T-cell (primary cell): ENCODE data around the gene GGTA1. TPM values are rescaled to one million over a fixed set of nuclear protein-coding genes. Genes with fewer than 3 reads are reported as not detected.
"Not testable (repeated sequence)": the region's sequence is repeated elsewhere in the genome, so short reads cannot be mapped to it uniquely, and the experiment has no call there.

Experiments
- ATAC-seq, 4 experiments: fragments of 200-7000 bp in 3 of 4; fragments of 150-1000 bp in 1 of 4; cut with Tn5 transposase; replicated peaks in 1 of 4; 1 replicate in 3 of 4; 2 replicates in 1 of 4; pipeline ENCODE4 v1.10.0; 2021; ENCODE audit warnings: moderate library complexity in 3 of 4, mild to moderate bottlenecking in 2 of 4, moderate number of reproducible peaks in 1 of 4
- CTCF ChIA-PET, 2 donors: fragments of 300-600 bp; sonication (Branson Sonifier 250); formaldehyde crosslinking; loops; one replicate each; lab custom pipeline; 2022; ENCODE audit warnings: antibody characterized with exemption in 2 of 2; lab: Charles Lee
- POLR2A ChIA-PET, 2 donors: fragments of 300-600 bp; sonication (Branson Sonifier 250); formaldehyde crosslinking; loops; one replicate each; lab custom pipeline; 2022; ENCODE audit warnings: antibody characterized with exemption in 2 of 2; lab: Charles Lee
- DNase-seq, 35 experiments: peaks; one replicate each; pipeline versions ENCODE4 v3.0.0 to v3.0.0-alpha.2; 2013 to 2023
- H3K27ac ChIP-seq: one replicate; pipeline ENCODE4 v1.5.1; 2013; ENCODE audit warnings: low read length
- H3K27me3 ChIP-seq, 2 experiments: replicated peaks in 1 of 2; 1 replicate in 1 of 2; 2 replicates in 1 of 2; pipeline versions ENCODE4 v1.6.1 to v1.7.0; 2013; ENCODE audit warnings: low read length in 1 of 2, mixed read lengths in 1 of 2; ENCODE audit not compliant: control insufficient read depth in 2 of 2, insufficient read depth in 2 of 2; ENCODE audit errors: extremely low read depth in 1 of 2
- H3K36me3 ChIP-seq, 2 donors: 1 replicate in 1 of 2; 2 replicates in 1 of 2; pipeline versions ENCODE4 v1.6.1 to v1.7.0; 2013; ENCODE audit warnings: low read length in 1 of 2; ENCODE audit not compliant: control insufficient read depth in 2 of 2, insufficient read depth in 1 of 2; ENCODE audit errors: extremely low read depth in 1 of 2
- H3K4me1 ChIP-seq, 2 experiments: 1 replicate in 1 of 2; 2 replicates in 1 of 2; pipeline versions ENCODE4 v1.6.1 to v1.7.0; 2013; ENCODE audit warnings: low read length in 2 of 2, mixed read lengths in 1 of 2; ENCODE audit not compliant: insufficient read depth in 2 of 2, control insufficient read depth in 1 of 2; ENCODE audit errors: extremely low read depth in 1 of 2
- H3K4me3 ChIP-seq, 2 donors: 1 replicate in 1 of 2; 2 replicates in 1 of 2; pipeline versions ENCODE4 v1.5.1 to v1.7.0; 2013; ENCODE audit warnings: mild to moderate bottlenecking in 2 of 2, low read length in 1 of 2, moderate library complexity in 1 of 2; ENCODE audit not compliant: control insufficient read depth in 1 of 2; ENCODE audit errors: extremely low read depth in 1 of 2
- H3K9me3 ChIP-seq: 2 replicates; pipeline ENCODE4 v1.7.0; 2013
- H3K27ac Mint-ChIP-seq, 2 donors: one replicate each; pipeline ENCODE4 v1.8.0; 2020 to 2021; ENCODE audit warnings: mild to moderate bottlenecking in 2 of 2, mixed read lengths in 2 of 2
- H3K27me3 Mint-ChIP-seq, 2 donors: one replicate each; pipeline ENCODE4 v1.8.0; 2021 to 2022; ENCODE audit warnings: mixed read lengths in 2 of 2
- H3K36me3 Mint-ChIP-seq: one replicate; pipeline ENCODE4 v1.8.0; 2021; ENCODE audit warnings: mixed read lengths
- H3K4me1 Mint-ChIP-seq, 3 donors: one replicate each; pipeline ENCODE4 v1.8.0; 2020 to 2022; ENCODE audit warnings: mixed read lengths in 3 of 3, mild to moderate bottlenecking in 1 of 3
- H3K4me3 Mint-ChIP-seq, 3 donors: one replicate each; pipeline ENCODE4 v1.8.0; 2020 to 2022; ENCODE audit warnings: mild to moderate bottlenecking in 3 of 3, mixed read lengths in 3 of 3, moderate library complexity in 3 of 3
- H3K9me3 Mint-ChIP-seq, 3 donors: one replicate each; pipeline ENCODE4 v1.8.0; 2020 to 2022; ENCODE audit warnings: mixed read lengths in 3 of 3
- WGBS: methylation state at CpG from one replicate; pipeline ENCODE4 v1.1.5; 2013; ENCODE audit warnings: missing lambda C conversion rate; ENCODE audit not compliant: insufficient coverage; 5-methylcytosine and 5-hydroxymethylcytosine counted together
- total RNA-seq, 35 experiments: library from RNA in 6 of 35; stranded (reverse) in 6 of 35; fragments of 120-200 nt in 1 of 35; gene quantifications; one replicate each; pipeline versions ENCODE4 v1.2.1 to v1.2.4 and lab custom pipeline; 2013 to 2026

GGTA1 gene
- total RNA-seq, 5 donors from 2014 or later (not counting 1 experiment from before 2014, with no cell fraction given), result not detected

DNA sequence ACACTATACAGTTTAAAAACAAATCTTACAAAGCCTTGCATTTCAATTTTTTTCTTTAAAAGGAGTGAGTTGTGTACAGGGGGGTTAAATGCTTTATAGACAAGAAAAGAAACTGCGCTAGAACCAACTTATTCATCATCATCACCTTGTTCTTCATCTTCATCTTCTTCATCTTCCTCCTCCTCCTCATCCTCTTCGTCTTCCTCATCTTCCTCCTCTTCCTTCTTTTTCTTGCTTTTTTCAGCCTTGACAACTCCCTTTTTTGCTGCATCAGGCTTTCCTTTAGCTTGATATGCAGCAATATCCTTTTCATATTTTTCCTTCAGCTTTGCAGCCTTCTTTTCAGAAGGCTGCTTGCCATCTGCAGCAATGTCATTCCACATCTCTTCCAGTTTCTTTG lies 20.0 kb upstream of the GGTA1 start:
- H3K27ac ChIP-seq, H3K4me1 Mint-ChIP-seq, H3K4me3 ChIP-seq, H3K9me3 ChIP-seq, POLR2A ChIA-PET, H3K4me3 Mint-ChIP-seq, H3K27ac Mint-ChIP-seq, DNase-seq, H3K36me3 Mint-ChIP-seq, H3K4me1 ChIP-seq, H3K9me3 Mint-ChIP-seq, H3K36me3 ChIP-seq, ATAC-seq: not testable (repeated sequence)
- CTCF ChIA-PET, result interaction anchor here in 1 of 2 donors (0.6 kb wide), 1 partner anchor 772 kb away, joined by 3 read pairs; no protein-coding TSS in a partner anchor
- H3K27me3 Mint-ChIP-seq, result peaks cover 10 to 16% of the 10 kb centered on the region in 2 donors
- 80% methylated on average over 1 of the region's 2 CpGs for whole genome bisulfite sequencing
- peaks cover 0 to 13% of the 10 kb centered on the region in 2 experiments for H3K27me3 ChIP-seq

DNA sequence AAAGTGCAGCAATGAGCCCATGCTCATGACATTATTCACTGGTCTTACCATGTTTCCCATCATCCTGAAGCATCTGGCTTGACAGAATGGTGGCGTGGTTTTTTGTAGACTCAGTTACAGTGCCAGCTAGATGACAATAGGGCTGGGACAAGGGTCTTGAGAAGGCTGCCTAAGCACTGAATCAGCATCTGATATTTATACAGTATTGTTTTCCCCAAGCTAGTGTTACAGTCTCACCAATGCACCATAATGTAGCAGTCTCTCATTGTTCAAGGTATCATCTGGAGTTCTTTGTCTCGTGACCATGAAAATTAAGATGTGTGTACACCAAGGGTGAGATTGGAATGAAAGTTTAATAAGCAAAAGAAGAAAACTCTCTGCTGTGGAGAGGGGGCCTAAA lies 19.0 kb upstream of the GGTA1 start:
- H3K27ac ChIP-seq, result no peak overlapping the region
- DNase-seq (no peak), ATAC-seq (no peak)
- H3K27me3 Mint-ChIP-seq, result peaks cover 10 to 17% of the 10 kb centered on the region in 2 donors
- H3K9me3 ChIP-seq, result no peaks in the 10 kb centered on the region
- ChIA-PET CTCF (no interaction called here), POLR2A (no interaction called here)
- H3K9me3 Mint-ChIP-seq, result peaks cover 3 to 5% (median 4%) of the 10 kb centered on the region in 3 donors
- H3K4me3 ChIP-seq, result no peak overlapping the region
- no CpG with 5 or more reads among the region's 2 CpGs for WGBS
- H3K4me1 ChIP-seq, result no peaks in the 10 kb centered on the region
- H3K4me3 Mint-ChIP-seq, result no peak overlapping the region
- H3K27ac Mint-ChIP-seq, result no peak overlapping the region
- no peaks in the 10 kb centered on the region for H3K4me1 Mint-ChIP-seq
- no peaks in the 10 kb centered on the region for H3K36me3 Mint-ChIP-seq
- H3K36me3 ChIP-seq, result no peaks in the 10 kb centered on the region
- peaks cover 0 to 13% of the 10 kb centered on the region in 2 experiments for H3K27me3 ChIP-seq

DNA sequence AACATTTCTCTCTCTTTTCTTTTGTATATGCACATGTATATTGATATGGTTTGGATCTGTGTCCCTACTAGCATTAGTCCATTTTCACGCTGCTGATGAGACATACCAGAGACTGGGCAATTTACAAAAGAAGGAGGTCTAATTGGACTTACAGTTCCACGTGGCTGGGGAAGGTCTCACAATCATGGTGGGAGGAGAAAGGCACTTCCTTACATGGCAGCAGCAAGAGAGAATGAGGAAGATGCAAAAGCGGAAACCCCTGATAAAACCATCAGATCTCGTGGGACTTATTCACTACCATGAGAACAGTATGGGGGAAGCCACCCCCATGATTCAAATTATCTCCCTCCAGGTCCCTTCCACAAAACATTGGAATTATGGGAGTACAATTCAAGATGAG lies 13.5 kb upstream of the GGTA1 start:
- H3K27ac ChIP-seq, H3K36me3 Mint-ChIP-seq, H3K36me3 ChIP-seq, ATAC-seq, H3K27ac Mint-ChIP-seq, H3K4me3 ChIP-seq, H3K4me3 Mint-ChIP-seq, H3K4me1 ChIP-seq, POLR2A ChIA-PET, H3K9me3 ChIP-seq, CTCF ChIA-PET, H3K9me3 Mint-ChIP-seq, DNase-seq, H3K4me1 Mint-ChIP-seq: not testable (repeated sequence)
- H3K27me3 ChIP-seq, result peaks cover 0 to 18% of the 10 kb centered on the region in 2 experiments
- peaks cover 6 to 10% of the 10 kb centered on the region in 2 donors for H3K27me3 Mint-ChIP-seq
- no CpG with 5 or more reads among the region's 4 CpGs for WGBS

DNA sequence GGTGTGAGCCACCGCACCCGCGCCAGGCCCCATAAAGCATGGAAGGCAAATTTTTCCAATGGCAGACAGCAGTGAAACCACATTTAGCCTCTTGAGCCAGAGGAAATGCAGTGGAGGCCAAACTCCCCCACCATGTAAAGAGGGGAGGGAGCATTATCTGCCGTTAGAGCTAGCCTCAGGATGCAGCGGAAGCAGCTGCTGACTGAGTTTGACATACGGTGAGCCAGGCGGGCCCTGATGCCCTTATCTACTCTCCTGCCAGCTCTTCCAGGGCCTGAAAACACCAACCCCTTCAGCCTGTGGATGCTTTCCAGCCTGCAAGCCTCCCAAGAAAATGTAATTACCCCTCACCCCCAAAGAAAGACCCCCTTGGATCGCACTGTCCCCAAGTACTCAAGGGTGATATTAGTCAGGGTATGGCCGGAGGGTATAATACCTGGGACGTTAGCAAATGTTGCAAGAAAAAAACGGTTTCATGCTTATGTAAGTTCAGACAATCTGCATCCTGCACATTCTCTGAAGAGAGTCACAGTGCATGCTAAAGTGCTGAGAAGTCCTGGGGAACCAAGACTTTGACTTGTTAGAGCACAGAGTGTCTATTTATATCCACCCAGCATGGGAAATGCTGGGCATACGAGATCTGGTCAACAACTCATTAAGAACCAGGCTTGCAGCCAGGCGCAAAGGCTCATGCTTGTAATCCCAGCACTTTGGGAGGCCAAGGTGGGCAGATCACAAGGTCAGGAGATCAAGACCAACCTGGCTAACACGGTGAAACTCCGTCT lies 11.3 kb upstream of the GGTA1 start:
- Histone ChIP-seq H3K27ac (no peak overlapping the region), H3K4me3 (no peak overlapping the region), H3K9me3 (no peaks in the 10 kb centered on the region), H3K36me3 (no peaks in the 10 kb centered on the region), H3K27me3 (peaks cover 0 to 14% of the 10 kb centered on the region in 2 experiments), H3K4me1 (no peaks in the 10 kb centered on the region)
- ATAC-seq (no peak), DNase-seq (no peak)
- no peak overlapping the region for H3K27ac Mint-ChIP-seq
- no peaks in the 10 kb centered on the region for H3K9me3 Mint-ChIP-seq
- H3K27me3 Mint-ChIP-seq, result peaks cover 7 to 10% of the 10 kb centered on the region in 2 donors
- 42% methylated on average over 11 of the region's 15 CpGs for WGBS
- H3K36me3 Mint-ChIP-seq, result no peaks in the 10 kb centered on the region
- ChIA-PET POLR2A (no interaction called here), CTCF (no interaction called here)
- no peak overlapping the region for H3K4me3 Mint-ChIP-seq
- no peaks in the 10 kb centered on the region for H3K4me1 Mint-ChIP-seq

DNA sequence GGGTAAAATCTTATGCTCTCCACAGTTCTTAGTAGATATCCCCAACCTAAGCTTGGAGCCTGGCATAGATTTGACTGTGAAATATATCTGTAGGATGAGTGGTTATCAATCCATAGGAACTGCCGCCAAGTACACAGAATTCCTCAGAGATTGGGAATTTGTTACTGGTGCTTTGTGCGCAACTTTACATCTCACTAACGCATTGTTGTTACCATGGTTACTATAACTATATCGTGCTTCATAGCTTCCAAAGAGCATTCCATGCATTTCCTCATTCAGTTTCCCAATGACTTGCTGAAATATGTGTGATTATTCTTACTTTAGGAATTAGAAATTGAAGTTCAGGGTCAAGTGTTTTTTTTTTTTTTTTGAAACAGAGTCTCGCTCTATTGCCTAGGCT lies 9.5 kb upstream of the GGTA1 start:
- ATAC-seq, result no peak
- Mint-ChIP-seq H3K4me3 (no peak overlapping the region), H3K4me1 (no peaks in the 10 kb centered on the region), H3K27ac (no peak overlapping the region), H3K36me3 (no peaks in the 10 kb centered on the region), H3K9me3 (no peaks in the 10 kb centered on the region), H3K27me3 (peaks cover 4 to 17% of the 10 kb centered on the region in 2 donors)
- no peaks in the 10 kb centered on the region for H3K9me3 ChIP-seq
- 80% methylated on average over 1 of the region's 5 CpGs for WGBS
- H3K36me3 ChIP-seq, result no peaks in the 10 kb centered on the region
- no peaks in the 10 kb centered on the region for H3K4me1 ChIP-seq
- H3K4me3 ChIP-seq, result no peak overlapping the region
- peaks cover 0 to 26% of the 10 kb centered on the region in 2 experiments for H3K27me3 ChIP-seq
- H3K27ac ChIP-seq, result no peak overlapping the region
- no peak for DNase-seq
- ChIA-PET CTCF (interaction anchor here in 1 of 2 donors (0.7 kb wide), 1 partner anchor 397 kb away, joined by 8 read pairs; no protein-coding TSS in a partner anchor), POLR2A (no interaction called here)

DNA sequence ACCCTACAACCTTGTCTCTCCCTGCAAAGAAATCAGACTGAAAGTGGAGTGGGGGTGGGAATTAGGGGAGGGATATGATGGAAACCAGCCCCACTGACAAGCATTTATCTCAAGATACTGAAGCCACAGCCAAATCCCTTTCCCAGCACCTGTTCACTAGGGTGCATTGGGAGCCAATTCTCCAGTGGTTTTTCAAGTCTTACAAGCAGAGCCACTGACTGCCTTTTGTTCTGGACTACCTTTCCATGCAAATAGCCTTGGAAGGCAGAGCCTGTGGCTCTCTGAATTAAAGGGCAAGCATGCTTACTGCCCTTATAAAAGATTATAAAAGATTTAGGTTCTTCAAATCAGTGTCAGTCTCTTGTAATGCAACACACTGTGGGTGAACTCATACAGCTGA lies 8.8 kb upstream of the GGTA1 start:
- Histone ChIP-seq H3K27me3 (peaks cover 0 to 30% of the 10 kb centered on the region in 2 experiments), H3K27ac (no peak overlapping the region), H3K4me1 (no peaks in the 10 kb centered on the region), H3K4me3 (no peak overlapping the region), H3K36me3 (no peaks in the 10 kb centered on the region), H3K9me3 (no peaks in the 10 kb centered on the region)
- ATAC-seq, result no peak
- no peak for DNase-seq
- H3K9me3 Mint-ChIP-seq, result no peaks in the 10 kb centered on the region
- H3K36me3 Mint-ChIP-seq, result no peaks in the 10 kb centered on the region
- peaks cover 9 to 21% of the 10 kb centered on the region in 2 donors for H3K27me3 Mint-ChIP-seq
- ChIA-PET POLR2A (no interaction called here), CTCF (no interaction called here)
- no peak overlapping the region for H3K27ac Mint-ChIP-seq
- H3K4me1 Mint-ChIP-seq, result no peaks in the 10 kb centered on the region
- no peak overlapping the region for H3K4me3 Mint-ChIP-seq
